GM12874 (cell line): ENCODE results near the gene GFRA1.

Experiments
- CTCF ChIP-seq: IDR thresholded peaks from 2 replicates; pipeline ENCODE4 v1.5.1; 2011; ENCODE audit warnings: low read depth, mild to moderate bottlenecking, control low read depth, low read length, moderate library complexity; ENCODE audit not compliant: insufficient read depth

Gene GFRA1

GRCh38 chr10:116239229-116239628, 33.8 kb downstream of the GFRA1 start:
- TF ChIP-seq CTCF = no peak

GRCh38 chr10:116237970-116238369, 35.0 kb downstream of the GFRA1 start:
- TF ChIP-seq CTCF = no peak

GRCh38 chr10:116237260-116237659, 35.7 kb downstream of the GFRA1 start:
- no peak for TF ChIP-seq CTCF

- no peak for TF ChIP-seq CTCF
Measured at GRCh38 chr10:116233230-116233629, 39.8 kb downstream of the GFRA1 start.

- no peak for TF ChIP-seq CTCF
Measured at GRCh38 chr10:116232613-116233012, 40.4 kb downstream of the GFRA1 start.

GRCh38 chr10:116226766-116227165, 46.2 kb downstream of the GFRA1 start:
- TF ChIP-seq CTCF = no peak

GRCh38 chr10:116226053-116226452, 47.0 kb downstream of the GFRA1 start:
- no peak for TF ChIP-seq CTCF

GRCh38 chr10:116223289-116223688, 49.7 kb downstream of the GFRA1 start:
- no peak for TF ChIP-seq CTCF
